ENCODE results near the gene DACT1. TPM values are rescaled to one million over a fixed set of nuclear protein-coding genes. Genes with fewer than 3 reads are reported as not detected.

The DACT1 gene
- total RNA-seq, 2 experiments from 2014 or later, result 1.3 TPM

DNA sequence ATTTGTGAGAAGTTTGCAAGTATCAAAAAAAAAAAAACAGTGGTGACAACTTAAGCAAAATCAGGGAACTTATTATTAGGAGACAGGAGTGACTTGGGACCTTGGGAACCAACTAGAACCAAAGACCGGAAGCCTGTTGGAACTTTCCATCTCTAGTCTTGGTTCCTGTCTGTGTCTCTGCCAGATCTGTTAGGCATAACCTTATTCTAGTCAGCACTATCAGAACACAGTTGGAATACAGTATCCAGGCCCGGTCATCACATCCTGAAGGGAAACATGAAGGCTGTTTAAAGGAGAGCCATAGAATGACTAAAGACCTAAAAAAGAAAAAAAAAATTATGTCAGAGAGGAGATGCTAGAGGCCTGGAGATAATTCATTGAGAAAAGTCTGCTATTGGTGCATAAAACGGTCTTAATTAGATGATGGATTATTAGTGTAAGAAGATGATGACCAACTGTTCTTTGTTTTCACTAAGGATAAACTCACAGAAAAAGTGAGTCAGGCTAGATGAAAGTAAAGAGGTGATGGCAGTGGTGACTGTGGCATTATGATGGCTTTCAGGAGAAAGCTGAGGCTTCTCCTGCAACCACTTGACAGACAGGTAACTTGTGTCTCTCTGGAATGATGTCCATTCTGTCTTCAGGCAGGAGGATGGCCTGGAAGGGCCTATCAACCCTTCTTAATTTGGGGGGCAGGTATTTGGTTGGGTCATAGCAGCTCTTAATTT lies 28.2 kb downstream of the DACT1 start:
- ATAC-seq (ENCODE audit: poor library complexity), result no peak

DNA sequence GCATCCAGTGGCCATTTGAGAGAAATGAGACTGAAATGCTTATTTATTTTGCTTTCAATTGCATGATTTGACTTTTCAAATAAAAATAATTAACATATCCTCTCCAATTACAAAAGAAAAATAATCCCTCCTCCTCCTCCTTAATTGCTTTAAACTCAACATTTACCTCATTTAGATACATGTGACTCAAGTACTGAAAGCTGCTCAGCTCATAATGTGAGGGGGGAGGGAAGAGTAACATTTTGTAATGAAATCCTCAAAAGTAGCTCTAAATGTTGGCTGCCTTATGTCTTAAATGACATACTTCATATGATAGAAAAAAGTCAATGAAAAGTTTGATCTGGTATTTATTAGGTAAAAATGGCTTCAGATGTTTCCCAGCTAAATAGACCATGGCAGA lies 29.0 kb downstream of the DACT1 start:
- H3K4me1 Mint-ChIP-seq (ENCODE audit: low read depth), result peaks cover 22% of the 10 kb centered on the region
- Histone ChIP-seq H3K4me1 (ENCODE audit: insufficient read depth, low read length) (no peaks in the 10 kb centered on the region), H3K27ac (ENCODE audit: low read depth in 1 of 2, low read length in 2 of 2) (no peak overlapping the region), H3K9me3 (ENCODE audit: control insufficient read depth in 1 of 2, insufficient read depth in 1 of 2, low read length in 2 of 2) (no peaks in the 10 kb centered on the region), H3K36me3 (ENCODE audit: insufficient read depth, low read length) (no peaks in the 10 kb centered on the region), H3K27me3 (ENCODE audit: control insufficient read depth in 1 of 2, insufficient read depth in 2 of 2, low read length in 2 of 2) (no peaks in the 10 kb centered on the region), H3K4me3 (ENCODE audit: low read length) (no peak overlapping the region)
- intact Hi-C loops (cut with DNase I, micrococcal nuclease), result no loop called here
- TF ChIP-seq, protein P1, sequence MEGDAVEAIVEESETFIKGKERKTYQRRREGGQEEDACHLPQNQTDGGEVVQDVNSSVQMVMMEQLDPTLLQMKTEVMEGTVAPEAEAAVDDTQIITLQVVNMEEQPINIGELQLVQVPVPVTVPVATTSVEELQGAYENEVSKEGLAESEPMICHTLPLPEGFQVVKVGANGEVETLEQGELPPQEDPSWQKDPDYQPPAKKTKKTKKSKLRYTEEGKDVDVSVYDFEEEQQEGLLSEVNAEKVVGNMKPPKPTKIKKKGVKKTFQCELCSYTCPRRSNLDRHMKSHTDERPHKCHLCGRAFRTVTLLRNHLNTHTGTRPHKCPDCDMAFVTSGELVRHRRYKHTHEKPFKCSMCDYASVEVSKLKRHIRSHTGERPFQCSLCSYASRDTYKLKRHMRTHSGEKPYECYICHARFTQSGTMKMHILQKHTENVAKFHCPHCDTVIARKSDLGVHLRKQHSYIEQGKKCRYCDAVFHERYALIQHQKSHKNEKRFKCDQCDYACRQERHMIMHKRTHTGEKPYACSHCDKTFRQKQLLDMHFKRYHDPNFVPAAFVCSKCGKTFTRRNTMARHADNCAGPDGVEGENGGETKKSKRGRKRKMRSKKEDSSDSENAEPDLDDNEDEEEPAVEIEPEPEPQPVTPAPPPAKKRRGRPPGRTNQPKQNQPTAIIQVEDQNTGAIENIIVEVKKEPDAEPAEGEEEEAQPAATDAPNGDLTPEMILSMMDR (IDR thresholded peaks at IDR 0.05), result no peak
- ChIA-PET POLR2A (no interaction called here), CTCF (no interaction called here)
- no peaks in the 10 kb centered on the region for H3K36me3 Mint-ChIP-seq (ENCODE audit: low read depth)
- no peaks in the 10 kb centered on the region for H3K9me3 Mint-ChIP-seq
- H3K27ac Mint-ChIP-seq, result no peak overlapping the region
- no peak overlapping the region for H3K4me3 Mint-ChIP-seq
- no peak for ATAC-seq (ENCODE audit: poor library complexity)
- no peak for DNase-seq
- H3K27me3 Mint-ChIP-seq, result no peaks in the 10 kb centered on the region

More for the DNA sequence above, 28.2 kb downstream of the DACT1 start:
- H3K27me3 Mint-ChIP-seq, result no peaks in the 10 kb centered on the region
- TF ChIP-seq, protein P1 (IDR thresholded peaks at IDR 0.05), result no peak
- Histone ChIP-seq H3K27me3 (ENCODE audit: control insufficient read depth in 1 of 2, insufficient read depth in 2 of 2, low read length in 2 of 2) (no peaks in the 10 kb centered on the region), H3K27ac (ENCODE audit: low read depth in 1 of 2, low read length in 2 of 2) (no peak overlapping the region), H3K9me3 (ENCODE audit: control insufficient read depth in 1 of 2, insufficient read depth in 1 of 2, low read length in 2 of 2) (no peaks in the 10 kb centered on the region), H3K4me3 (ENCODE audit: low read length) (no peak overlapping the region), H3K36me3 (ENCODE audit: insufficient read depth, low read length) (no peaks in the 10 kb centered on the region), H3K4me1 (ENCODE audit: insufficient read depth, low read length) (peaks cover 4% of the 10 kb centered on the region)
- H3K9me3 Mint-ChIP-seq, result no peaks in the 10 kb centered on the region
- ChIA-PET CTCF (no interaction called here), POLR2A (no interaction called here)
- DNase-seq, result no peak
- no peak overlapping the region for H3K27ac Mint-ChIP-seq
- no peak overlapping the region for H3K4me3 Mint-ChIP-seq
- H3K4me1 Mint-ChIP-seq (ENCODE audit: low read depth), result peaks cover 26% of the 10 kb centered on the region
- H3K36me3 Mint-ChIP-seq (ENCODE audit: low read depth), result no peaks in the 10 kb centered on the region
- intact Hi-C loops (cut with DNase I, micrococcal nuclease), result no loop called here

- peaks cover 4% of the 10 kb centered on the region for H3K27me3 Mint-ChIP-seq
- intact Hi-C loops (cut with DNase I, micrococcal nuclease), result no loop called here
- H3K4me3 Mint-ChIP-seq, result no peak overlapping the region
- peaks cover 11% of the 10 kb centered on the region for H3K4me1 Mint-ChIP-seq (ENCODE audit: low read depth)
- H3K27ac Mint-ChIP-seq, result no peak overlapping the region
- H3K4me1 ChIP-seq (ENCODE audit: insufficient read depth, low read length), result no peaks in the 10 kb centered on the region
- no peak overlapping the region for H3K4me3 ChIP-seq (ENCODE audit: low read length)
- H3K27me3 ChIP-seq (ENCODE audit: control insufficient read depth in 1 of 2, insufficient read depth in 2 of 2, low read length in 2 of 2), result no peaks in the 10 kb centered on the region
- no peaks in the 10 kb centered on the region for H3K9me3 Mint-ChIP-seq
- no peaks in the 10 kb centered on the region for H3K36me3 Mint-ChIP-seq (ENCODE audit: low read depth)
- DNase-seq, result no peak
- ChIA-PET CTCF (no interaction called here), POLR2A (no interaction called here)
- no peaks in the 10 kb centered on the region for H3K9me3 ChIP-seq (ENCODE audit: control insufficient read depth in 1 of 2, insufficient read depth in 1 of 2, low read length in 2 of 2)
- TF ChIP-seq, protein P1 (IDR thresholded peaks at IDR 0.05), result no peak
- ATAC-seq (ENCODE audit: poor library complexity), result no peak
- no peaks in the 10 kb centered on the region for H3K36me3 ChIP-seq (ENCODE audit: insufficient read depth, low read length)
- no peak overlapping the region for H3K27ac ChIP-seq (ENCODE audit: low read depth in 1 of 2, low read length in 2 of 2)
These were observed 30.1 kb downstream of the DACT1 start for GRCh38 chr14:58667900-58668299.

All from CD4-positive, alpha-beta T cell (primary cell).